Muscle of back (tissue), 11 donors: Measurements from ENCODE around the gene ITPK1. TPM values are rescaled to one million over a fixed set of nuclear protein-coding genes. Genes with fewer than 3 reads are reported as not detected.

Source experiments
- DNase-seq, 3 donors: peaks; one replicate each; pipeline versions ENCODE4 v3.0.0 to v3.0.0-alpha.2; 2013
- polyA plus RNA-seq, 10 donors: library from polyadenylated mRNA; unstranded; fragments of 120-200 nt; gene quantifications; one replicate each; pipeline ENCODE4 v1.2.1, GENCODE V29; 2013; ENCODE audit not compliant: insufficient read length in 10 of 10

Gene ITPK1
- polyA plus RNA-seq, 10 donors = 10.0 to 21.2 (median 14.4) TPM

DNA sequence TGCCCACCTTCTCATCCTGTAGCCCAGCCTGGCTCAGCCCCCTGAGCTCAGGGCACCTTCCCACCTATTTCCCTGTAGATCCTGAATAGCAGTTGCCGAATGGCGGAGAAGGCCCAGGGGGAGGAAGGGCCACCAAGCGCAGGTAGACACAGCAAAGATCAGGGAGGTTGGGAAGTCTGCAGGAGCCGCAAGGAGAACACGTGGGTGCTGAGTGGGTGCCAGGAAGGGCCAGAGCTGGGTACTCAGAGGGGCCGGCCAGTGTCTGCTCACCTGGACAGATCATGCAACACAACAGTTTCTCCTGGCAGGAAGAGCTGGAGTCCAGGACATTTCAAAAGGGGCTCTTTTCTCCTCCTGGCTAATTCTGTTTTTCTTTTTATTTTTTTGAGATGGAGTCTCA, 162.2 kb downstream of the ITPK1 start:
- DNase-seq = no peak

- no peak for DNase-seq
These were observed 163.0 kb downstream of the ITPK1 start for GRCh38 chr14:92952481-92953298.

- DNase-seq = peak; percentile 42 to 82 (median 75)
These were observed 163.7 kb downstream of the ITPK1 start for GRCh38 chr14:92951912-92952471.

DNA sequence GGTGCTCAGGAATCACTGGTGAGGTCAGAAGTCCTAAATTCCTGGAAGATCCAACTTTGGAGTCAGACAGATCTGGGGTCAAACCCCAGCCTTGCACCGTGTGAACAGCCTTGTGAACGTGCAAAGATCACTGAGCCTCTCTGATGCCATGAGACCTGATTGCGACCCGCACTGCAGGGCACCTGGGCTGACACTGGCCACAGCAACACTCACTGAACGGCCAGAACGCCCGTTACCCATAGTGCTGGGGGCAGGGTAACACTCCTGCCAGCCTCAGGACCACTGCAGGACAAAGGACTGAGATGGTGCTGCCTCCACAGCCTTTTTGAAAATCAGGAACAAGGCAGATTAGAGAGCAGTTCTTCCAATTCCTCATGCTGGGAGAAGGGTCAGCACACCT, 164.5 kb downstream of the ITPK1 start:
- no peak for DNase-seq

- DNase-seq = no peak
These were observed 165.0 kb downstream of the ITPK1 start for GRCh38 chr14:92950773-92951172.

DNA sequence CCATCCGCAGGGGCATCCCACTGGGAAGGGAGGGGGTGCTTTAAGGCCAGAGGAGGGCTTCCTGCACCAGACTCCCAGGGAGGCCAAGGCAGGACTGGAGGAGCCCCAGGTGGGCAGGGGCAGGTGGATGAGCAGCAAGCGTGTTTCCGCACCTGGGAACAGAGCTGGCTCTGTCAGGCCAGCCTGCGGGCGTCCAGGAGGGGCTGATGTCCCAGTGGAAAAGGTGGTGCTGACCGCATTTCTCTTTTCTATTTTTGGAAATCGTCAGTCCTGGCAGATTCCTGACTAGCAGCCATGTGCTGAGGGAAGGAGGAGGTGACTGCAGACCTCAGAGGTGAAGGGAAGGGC, 165.6 kb downstream of the ITPK1 start:
- no peak for DNase-seq

- no peak for DNase-seq
These were observed 166.1 kb downstream of the ITPK1 start for GRCh38 chr14:92949496-92950192.

DNA sequence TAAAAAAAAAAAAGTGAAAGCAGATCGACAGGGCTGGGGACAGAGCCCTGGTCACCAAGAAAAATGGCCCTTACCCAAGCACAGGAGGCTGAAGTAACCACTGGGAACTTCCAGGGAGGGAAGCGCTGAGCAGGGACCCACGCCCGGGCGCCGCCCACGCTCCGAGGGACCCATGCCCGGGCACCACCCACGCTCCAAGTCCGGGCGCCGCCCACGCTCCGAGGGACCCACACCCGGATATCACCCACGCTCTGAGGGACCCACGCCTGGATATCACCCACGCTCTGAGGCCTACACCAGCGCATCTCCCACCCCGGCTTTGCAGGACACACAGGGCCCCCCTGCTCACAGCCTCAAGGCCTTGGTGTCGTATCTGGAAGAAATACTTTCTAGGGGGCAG, 167.1 kb downstream of the ITPK1 start:
- no peak for DNase-seq

GRCh38 chr14:92946847-92947545, 168.7 kb downstream of the ITPK1 start:
- DNase-seq = no peak

- DNase-seq = peak in 1 of 3 donors; percentile 43
These were observed 169.5 kb downstream of the ITPK1 start for GRCh38 chr14:92945959-92946846.

GRCh38 chr14:92945544-92945943, 170.2 kb downstream of the ITPK1 start:
- DNase-seq = no peak

DNA sequence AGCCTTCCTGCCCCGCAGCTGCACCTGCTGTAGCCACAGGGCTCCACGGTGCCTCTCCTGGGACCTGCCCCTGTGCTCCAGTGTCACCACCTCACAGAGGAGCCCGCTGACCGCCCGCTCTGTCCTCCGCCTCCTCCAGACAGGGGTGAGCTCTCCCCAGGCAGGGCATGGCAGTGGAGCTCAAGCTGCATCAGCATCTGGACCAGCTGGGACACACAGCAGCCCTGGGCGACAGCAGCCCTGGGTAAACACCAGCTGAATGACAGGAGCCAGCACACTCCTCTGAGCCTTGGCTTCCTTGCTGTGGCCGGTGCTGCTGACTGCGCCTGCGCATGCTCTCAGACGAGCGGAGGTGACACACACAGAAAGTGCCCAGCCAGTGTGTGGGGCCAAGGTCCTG, 170.7 kb downstream of the ITPK1 start:
- DNase-seq = no peak

DNA sequence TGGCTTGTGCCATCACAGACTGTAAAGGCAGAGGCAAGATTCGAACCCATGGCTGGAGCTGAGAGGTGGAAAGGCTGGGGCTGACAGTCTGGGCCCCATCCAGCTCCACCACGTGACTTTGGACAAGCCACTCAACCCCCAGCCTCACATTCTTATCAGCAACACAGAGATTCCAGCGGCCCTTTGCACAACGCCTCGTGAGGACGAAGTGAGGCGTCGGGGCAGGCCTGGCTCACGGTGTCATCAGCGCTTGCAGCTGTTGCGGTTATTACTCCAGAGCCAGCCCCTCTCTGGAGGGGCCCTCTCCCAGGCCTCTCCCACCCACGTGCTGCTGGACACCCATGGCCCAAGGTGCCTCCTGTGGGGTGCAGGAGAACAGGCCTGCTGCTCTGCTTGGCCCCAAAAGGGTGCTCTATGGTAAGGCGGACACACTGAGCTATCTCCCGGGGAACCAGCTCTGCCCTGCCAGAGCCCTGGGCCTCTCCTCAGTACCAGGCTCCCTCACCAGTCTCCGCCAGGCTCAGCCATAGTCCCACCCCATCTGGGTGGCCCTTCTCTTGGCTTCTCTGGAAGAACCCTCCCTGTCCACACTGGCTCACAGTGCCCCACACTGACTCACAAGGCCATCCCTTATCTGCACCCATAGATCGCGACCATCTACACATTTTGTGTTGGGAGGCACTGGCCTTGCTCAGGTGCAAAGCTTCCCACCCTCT, 171.7 kb downstream of the ITPK1 start:
- no peak for DNase-seq

GRCh38 chr14:92942976-92943710, 172.6 kb downstream of the ITPK1 start:
- DNase-seq = no peak

DNA sequence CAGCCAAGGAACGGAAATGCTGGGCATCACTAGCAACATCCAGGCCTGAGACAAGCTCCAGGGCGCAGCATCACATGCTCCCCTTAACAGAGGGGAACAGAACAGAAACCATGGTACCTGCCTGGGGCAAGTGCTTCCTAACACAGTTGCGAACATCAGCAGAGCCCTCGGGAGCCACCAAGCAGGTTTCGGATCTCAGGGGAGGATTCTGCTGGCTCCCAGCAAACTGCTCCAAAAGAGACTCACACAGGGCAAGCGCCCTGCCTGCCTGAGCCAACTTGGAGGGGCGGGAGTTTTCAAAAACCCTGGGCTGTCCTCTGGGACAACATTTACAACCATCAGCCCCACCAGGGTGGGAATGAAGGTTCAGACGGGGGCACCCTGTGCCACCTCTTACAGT, 173.1 kb downstream of the ITPK1 start:
- no peak for DNase-seq

GRCh38 chr14:92942136-92942535, 173.6 kb downstream of the ITPK1 start:
- DNase-seq = no peak

GRCh38 chr14:92941531-92941930, 174.2 kb downstream of the ITPK1 start:
- DNase-seq = no peak

DNA sequence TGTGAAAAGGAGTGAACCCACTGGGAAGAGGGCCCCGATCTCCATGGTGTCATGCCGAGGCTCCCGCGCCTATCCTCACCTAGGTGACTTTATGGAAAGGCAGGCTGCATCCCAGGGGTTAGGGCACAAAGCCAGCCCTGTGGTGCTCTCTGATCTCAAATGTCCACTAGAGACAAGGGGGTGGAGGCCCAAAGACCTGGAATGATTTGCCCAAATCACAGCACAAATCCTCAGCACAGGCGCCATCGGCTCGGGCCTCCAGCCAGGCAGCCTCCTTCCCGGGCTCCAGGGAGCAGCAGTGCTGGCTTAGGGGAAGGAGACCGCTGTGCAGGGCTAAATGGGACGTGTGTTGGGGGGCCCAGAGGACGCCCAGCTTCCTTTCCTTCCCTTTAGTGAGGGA, 175.2 kb downstream of the ITPK1 start:
- no peak for DNase-seq

DNA sequence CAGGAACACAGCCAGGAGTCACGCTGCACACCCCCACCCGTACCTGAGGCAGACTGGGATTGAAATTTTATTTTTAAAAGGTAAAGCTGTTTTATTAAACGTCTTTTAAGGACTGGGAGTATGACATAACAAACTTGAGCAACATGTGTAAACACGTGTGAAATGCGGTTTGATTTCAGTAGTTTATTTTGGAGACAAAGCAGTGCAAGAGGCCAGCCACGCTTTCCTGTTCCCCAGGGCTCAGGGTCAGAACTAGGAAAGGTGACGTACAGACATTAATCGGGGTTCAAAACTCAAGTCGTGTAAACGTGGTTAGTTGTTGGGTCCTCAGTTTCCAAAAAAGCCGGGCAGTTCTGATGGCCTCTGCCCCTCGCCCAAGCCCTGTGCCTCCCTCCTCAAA, 176.0 kb downstream of the ITPK1 start:
- no peak for DNase-seq
